Cardiac muscle cell (in vitro differentiated cells and primary cell): ENCODE results near the gene NPTXR. TPM values are rescaled to one million over a fixed set of nuclear protein-coding genes. Genes with fewer than 3 reads are reported as not detected.

Experiments
- DNase-seq, 2 donors: peaks; one replicate each; pipeline versions ENCODE4 v3.0.0 to v3.0.0-alpha.2; 2010 to 2017; ENCODE audit warnings: low read depth in 1 of 2, low spot score in 1 of 2
- H3K27ac ChIP-seq: fragments of 200-600 bp; sonication (generic); 2 replicates; pipeline ENCODE4 v1.5.1; 2016
- H3K27me3 ChIP-seq: fragments of 200-600 bp; sonication (generic); 2 replicates; pipeline ENCODE4 v1.6.0; 2016; ENCODE audit warnings: control low read depth
- H3K36me3 ChIP-seq: fragments of 200-600 bp; sonication (generic); 2 replicates; pipeline ENCODE4 v1.5.1; 2016; ENCODE audit warnings: control low read depth
- H3K4me1 ChIP-seq: fragments of 200-600 bp; sonication (generic); 2 replicates; pipeline ENCODE4 v1.8.1; 2017; ENCODE audit warnings: low read depth, mild to moderate bottlenecking, mixed run types
- H3K4me3 ChIP-seq: fragments of 200-600 bp; sonication (generic); 2 replicates; pipeline ENCODE4 v1.5.1; 2016; ENCODE audit warnings: mild to moderate bottlenecking
- H3K9me3 ChIP-seq: fragments of 200-600 bp; sonication (generic); 2 replicates; pipeline ENCODE4 v1.5.1; 2017; ENCODE audit warnings: low read depth, mild to moderate bottlenecking, control low read depth
- CTCF ChIP-seq: IDR thresholded peaks from 2 replicates; pipeline ENCODE4 v1.5.1; 2012; ENCODE audit warnings: low read depth, mild to moderate bottlenecking, low read length
- polyA plus RNA-seq: library from polyadenylated mRNA; unstranded; fragments of >200 nt; fragmentation: Nextera tagmentation; extraction: Ambion mirVana; gene quantifications from 2 replicates; pipeline ENCODE4 v1.2.1, GENCODE V29; 2016
- total RNA-seq: library from RNA; depleted of rRNA; stranded (reverse); fragments of >200 nt; gene quantifications from 2 replicates; pipeline ENCODE4 v1.2.3, GENCODE V29; 2016

NPTXR gene
- total and polyA plus RNA-seq, 2 experiments from 2014 or later: 4.2 to 15.1 TPM

DNA sequence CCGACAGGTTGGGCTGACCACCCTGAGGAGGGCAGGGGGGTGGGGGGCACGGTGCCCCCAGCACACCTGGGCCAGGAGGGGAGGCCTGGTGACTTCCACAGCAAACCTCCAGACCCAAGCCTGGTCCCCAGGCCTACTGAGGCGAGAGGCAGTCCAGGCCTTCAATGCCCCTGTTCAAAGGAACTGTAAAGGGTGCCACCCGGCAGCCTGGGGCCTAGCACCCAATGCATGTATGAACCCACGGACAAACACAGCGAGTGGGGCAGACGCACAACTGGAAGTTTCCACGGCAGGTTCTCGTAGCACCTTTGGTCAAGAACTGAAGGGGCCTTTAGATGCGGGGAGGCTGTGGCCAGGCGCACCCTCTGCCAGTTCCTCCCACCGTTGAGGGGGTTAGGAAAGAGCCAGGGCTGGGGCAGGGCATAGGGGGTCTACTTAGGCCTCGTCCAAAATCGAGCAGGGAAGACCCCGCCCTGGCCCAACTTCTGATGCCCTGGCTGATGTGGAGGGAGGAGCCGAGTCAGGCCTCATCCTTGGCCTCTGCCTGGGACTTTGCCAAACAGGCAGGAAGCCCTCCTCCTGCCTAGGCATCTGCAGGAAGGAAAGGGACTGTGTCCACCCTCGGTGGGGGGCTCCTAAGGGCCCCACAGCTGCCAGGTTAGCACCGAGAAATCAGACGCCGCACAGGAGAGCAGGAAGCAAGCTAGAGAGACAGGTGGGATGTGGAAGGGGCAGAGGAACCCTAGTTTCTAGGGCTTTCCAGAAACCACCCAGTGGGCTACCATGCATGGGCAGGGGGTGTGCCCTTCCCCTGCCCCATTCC lies 21.6 kb upstream of the NPTXR start:
- Histone ChIP-seq H3K9me3 (no peaks in the 10 kb centered on the region), H3K4me3 (no peak overlapping the region), H3K36me3 (peaks cover 5% of the 10 kb centered on the region), H3K27ac (peak overlapping the region; percentile 75), H3K27me3 (no peaks in the 10 kb centered on the region), H3K4me1 (peaks cover 1% of the 10 kb centered on the region)
- DNase-seq: no peak
- TF ChIP-seq CTCF: no peak

DNA sequence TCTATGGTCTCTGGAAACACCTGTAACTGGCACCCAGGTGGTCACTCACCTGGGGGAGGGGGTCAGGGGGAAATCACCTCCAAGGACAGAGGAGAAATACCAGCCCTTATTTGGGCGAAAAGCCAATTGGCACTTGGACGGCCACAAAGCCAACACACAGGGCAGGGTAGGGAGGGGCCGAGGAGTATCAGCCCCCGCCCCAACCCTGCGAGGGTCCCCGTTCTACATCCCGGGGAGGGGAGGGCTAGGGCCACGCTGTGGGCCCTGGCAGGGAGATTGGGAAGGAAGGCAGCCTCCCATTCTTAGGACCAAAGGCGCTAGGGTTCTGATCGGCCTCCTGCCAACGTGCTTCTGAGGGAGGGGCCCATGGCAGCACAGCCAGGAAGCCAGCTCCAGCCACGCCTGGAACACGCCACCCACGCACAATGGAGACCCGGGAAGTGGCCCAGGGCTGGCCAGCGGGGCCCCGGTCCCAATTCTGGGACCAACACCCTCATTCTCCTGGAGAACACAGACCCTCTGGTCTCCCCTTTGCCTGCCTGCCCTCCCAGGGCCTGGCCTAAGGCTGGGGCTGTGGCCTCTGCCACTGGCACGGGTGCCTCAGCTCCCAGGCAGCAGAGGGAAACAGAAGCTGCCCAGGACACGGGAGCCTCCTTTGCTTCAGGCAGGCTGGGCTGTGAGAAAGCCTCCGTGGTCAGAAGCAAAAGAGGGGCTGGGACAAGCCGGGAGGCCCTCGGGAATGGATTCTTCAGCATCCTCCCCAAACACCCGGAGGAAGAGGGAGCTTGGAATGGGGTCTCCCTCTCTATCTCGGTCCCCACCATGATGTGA lies 20.7 kb upstream of the NPTXR start:
- Histone ChIP-seq H3K9me3 (no peaks in the 10 kb centered on the region), H3K4me3 (no peak overlapping the region), H3K27ac (peak overlapping the region; percentile 75), H3K36me3 (peaks cover 5% of the 10 kb centered on the region), H3K27me3 (no peaks in the 10 kb centered on the region), H3K4me1 (no peaks in the 10 kb centered on the region)
- DNase-seq: peak in 1 of 2 donors; percentile 47
- no peak for TF ChIP-seq CTCF

GRCh38 chr22:38863531-38864131 lies 19.8 kb upstream of the NPTXR start:
- Histone ChIP-seq H3K9me3 (no peaks in the 10 kb centered on the region), H3K4me1 (no peaks in the 10 kb centered on the region), H3K36me3 (peaks cover 5% of the 10 kb centered on the region), H3K27ac (peak overlapping the region; percentile 6), H3K4me3 (no peak overlapping the region), H3K27me3 (no peaks in the 10 kb centered on the region)
- TF ChIP-seq CTCF: no peak
- DNase-seq: no peak

DNA sequence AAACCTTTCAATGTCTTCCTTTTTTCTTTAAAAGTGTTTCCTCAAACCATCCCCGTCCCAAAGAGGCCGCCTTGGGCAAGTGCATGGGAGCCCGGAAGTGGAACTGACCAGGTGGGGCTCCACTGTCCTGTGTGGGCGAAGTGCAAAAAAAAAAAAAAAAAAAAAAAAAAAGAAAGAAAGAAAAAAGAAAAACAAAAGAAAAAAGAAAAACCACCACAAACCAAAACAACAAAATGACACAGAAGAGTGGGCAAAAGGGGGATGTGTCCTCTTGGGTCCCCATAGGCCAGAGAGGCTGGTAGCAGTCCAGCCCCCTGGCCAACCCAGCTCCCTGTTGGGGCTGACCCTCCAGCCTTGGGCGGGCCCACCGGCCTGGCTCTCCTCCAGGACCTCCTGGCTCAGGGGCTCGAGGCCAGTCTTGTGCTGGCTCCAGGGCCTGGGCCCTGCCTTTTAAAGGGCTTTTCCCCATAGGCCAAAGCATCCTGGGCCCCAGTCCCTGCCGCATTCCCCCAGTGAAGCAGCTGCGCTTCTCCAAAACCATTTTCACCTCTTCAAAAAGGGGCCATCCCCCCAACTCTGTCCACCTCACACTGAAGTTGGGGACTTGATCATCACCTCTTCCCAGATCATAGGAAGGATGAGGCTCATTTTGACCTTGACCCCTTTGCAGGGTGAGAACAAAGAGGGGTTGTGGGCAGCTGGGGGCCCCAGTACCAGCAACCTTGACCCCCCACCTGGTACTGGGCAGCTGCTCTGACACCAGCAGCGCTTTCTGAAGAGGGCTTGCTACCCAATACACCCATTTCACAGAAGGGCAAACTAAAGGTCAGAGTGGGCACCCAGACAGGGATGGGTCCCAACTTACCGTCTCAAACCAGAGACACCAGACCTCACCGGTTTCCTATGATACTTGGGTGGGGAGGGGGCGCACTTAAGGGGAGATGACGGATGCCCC lies 18.8 kb upstream of the NPTXR start:
- no peaks in the 10 kb centered on the region for H3K4me1 ChIP-seq
- H3K27me3 ChIP-seq: no peaks in the 10 kb centered on the region
- H3K9me3 ChIP-seq: no peaks in the 10 kb centered on the region
- H3K4me3 ChIP-seq: no peak overlapping the region
- H3K27ac ChIP-seq: no peak overlapping the region
- peaks cover 5% of the 10 kb centered on the region for H3K36me3 ChIP-seq
- TF ChIP-seq CTCF: no peak
- DNase-seq: peak; percentile 40 to 69

DNA sequence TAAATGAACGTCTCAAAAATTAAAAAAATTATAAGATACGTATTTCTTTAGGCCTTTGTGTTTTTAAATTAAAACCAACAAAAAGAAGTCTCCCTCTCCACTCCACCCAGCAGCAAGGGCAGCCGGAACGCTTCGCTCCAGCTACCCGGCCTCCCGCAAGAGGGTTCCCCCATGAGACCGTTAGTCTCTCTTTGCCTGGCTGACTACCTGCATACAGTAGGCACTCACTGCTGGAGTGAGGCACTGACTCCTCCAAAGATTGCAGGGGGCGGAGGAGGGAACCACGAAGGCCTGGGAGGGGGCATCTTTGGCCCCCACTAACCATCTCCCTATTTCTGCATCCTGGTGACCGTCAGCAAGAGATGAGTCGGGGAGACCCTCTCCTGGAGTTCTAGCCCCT lies 18.1 kb upstream of the NPTXR start:
- no peak overlapping the region for H3K4me3 ChIP-seq
- H3K27ac ChIP-seq: no peak overlapping the region
- H3K27me3 ChIP-seq: no peaks in the 10 kb centered on the region
- TF ChIP-seq CTCF: no peak
- H3K4me1 ChIP-seq: no peaks in the 10 kb centered on the region
- no peak for DNase-seq
- H3K36me3 ChIP-seq: peaks cover 5% of the 10 kb centered on the region
- H3K9me3 ChIP-seq: no peaks in the 10 kb centered on the region
